Measurements from ENCODE around the gene LCN1. TPM values are rescaled to one million over a fixed set of nuclear protein-coding genes. Genes with fewer than 3 reads are reported as not detected.

The LCN1 gene
- total RNA-seq, 1 donor from 2014 or later, result not detected

DNA sequence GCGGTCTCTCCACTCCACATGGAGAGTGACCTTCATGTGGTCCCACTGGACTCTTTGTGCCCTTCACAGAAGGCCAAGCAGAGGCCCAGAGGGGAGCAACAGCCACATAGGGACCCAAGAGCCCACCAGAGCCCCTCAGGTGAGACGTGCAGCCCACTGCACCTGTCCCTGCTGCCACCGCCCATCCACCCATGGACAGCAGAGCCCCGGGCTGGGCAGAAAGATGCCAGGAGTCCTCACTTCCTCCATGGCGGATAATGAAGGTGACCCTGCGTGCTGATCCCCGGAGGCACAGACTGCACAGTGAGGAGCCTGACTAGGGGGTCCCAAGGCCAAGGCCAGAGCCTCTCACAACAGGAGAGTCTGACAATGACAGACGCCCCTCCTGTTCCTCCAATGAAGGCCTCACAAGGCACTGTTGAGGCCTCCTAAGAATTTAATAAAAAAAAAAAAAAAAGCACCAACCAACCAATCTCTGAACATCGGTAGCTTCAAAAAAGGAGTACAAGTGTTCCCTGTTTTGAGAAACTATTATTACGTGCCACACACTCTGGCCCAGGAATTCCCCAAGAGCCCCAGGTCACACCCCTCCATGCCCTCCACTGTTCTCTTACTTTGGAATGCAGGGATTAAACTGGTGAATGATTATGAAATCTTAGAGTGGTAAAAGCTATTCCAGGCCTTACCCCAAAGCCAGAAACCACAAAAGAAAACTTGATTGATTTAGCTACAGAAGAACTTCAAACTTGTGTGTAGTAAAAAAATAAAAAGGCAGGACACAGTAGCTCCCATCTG is 44.5 kb upstream of the LCN1 start:
- H3K36me3 Mint-ChIP-seq (ENCODE audit: unreplicated experiment), result no peaks in the 10 kb centered on the region
- H3K4me3 Mint-ChIP-seq (ENCODE audit: unreplicated experiment), result no peak overlapping the region
- H3K4me1 Mint-ChIP-seq (ENCODE audit: unreplicated experiment), result peaks cover 9% of the 10 kb centered on the region
- no peak overlapping the region for H3K27ac Mint-ChIP-seq (ENCODE audit: unreplicated experiment)
- no peak for DNase-seq (ENCODE audit: extremely low spot score, unreplicated experiment)
- no peaks in the 10 kb centered on the region for H3K27me3 Mint-ChIP-seq (ENCODE audit: unreplicated experiment)
- no peaks in the 10 kb centered on the region for H3K9me3 Mint-ChIP-seq (ENCODE audit: unreplicated experiment)
- TF ChIP-seq, protein P1, sequence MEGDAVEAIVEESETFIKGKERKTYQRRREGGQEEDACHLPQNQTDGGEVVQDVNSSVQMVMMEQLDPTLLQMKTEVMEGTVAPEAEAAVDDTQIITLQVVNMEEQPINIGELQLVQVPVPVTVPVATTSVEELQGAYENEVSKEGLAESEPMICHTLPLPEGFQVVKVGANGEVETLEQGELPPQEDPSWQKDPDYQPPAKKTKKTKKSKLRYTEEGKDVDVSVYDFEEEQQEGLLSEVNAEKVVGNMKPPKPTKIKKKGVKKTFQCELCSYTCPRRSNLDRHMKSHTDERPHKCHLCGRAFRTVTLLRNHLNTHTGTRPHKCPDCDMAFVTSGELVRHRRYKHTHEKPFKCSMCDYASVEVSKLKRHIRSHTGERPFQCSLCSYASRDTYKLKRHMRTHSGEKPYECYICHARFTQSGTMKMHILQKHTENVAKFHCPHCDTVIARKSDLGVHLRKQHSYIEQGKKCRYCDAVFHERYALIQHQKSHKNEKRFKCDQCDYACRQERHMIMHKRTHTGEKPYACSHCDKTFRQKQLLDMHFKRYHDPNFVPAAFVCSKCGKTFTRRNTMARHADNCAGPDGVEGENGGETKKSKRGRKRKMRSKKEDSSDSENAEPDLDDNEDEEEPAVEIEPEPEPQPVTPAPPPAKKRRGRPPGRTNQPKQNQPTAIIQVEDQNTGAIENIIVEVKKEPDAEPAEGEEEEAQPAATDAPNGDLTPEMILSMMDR (IDR thresholded peaks at IDR 0.05), result no peak

DNA sequence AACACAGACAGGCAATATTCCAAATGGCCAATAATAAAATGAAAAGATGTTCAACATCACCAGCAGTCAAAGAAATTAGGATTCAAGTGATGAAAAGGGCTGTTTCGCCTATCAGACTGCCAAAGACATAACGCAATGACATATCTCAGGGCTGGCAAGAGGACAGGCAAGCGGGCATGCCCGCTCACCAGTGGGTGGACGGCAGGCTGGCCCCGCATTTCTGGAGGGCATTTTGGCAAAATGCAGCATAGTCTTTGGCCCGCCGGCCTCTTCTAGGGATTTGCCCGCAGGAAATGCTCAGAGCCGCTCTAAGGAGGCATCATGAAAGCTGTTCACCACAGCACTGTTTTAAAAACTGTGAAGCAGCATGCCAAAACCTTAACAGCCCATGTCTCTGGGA is 43.0 kb upstream of the LCN1 start:
- Mint-ChIP-seq H3K36me3 (ENCODE audit: unreplicated experiment) (no peaks in the 10 kb centered on the region), H3K9me3 (ENCODE audit: unreplicated experiment) (no peaks in the 10 kb centered on the region), H3K4me3 (ENCODE audit: unreplicated experiment) (peak overlapping the region; percentile 88), H3K27ac (ENCODE audit: unreplicated experiment) (no peak overlapping the region), H3K27me3 (ENCODE audit: unreplicated experiment) (no peaks in the 10 kb centered on the region), H3K4me1 (ENCODE audit: unreplicated experiment) (peaks cover 10% of the 10 kb centered on the region)
- no peak for DNase-seq (ENCODE audit: extremely low spot score, unreplicated experiment)
- TF ChIP-seq, protein P1 (IDR thresholded peaks at IDR 0.05), result no peak

DNA sequence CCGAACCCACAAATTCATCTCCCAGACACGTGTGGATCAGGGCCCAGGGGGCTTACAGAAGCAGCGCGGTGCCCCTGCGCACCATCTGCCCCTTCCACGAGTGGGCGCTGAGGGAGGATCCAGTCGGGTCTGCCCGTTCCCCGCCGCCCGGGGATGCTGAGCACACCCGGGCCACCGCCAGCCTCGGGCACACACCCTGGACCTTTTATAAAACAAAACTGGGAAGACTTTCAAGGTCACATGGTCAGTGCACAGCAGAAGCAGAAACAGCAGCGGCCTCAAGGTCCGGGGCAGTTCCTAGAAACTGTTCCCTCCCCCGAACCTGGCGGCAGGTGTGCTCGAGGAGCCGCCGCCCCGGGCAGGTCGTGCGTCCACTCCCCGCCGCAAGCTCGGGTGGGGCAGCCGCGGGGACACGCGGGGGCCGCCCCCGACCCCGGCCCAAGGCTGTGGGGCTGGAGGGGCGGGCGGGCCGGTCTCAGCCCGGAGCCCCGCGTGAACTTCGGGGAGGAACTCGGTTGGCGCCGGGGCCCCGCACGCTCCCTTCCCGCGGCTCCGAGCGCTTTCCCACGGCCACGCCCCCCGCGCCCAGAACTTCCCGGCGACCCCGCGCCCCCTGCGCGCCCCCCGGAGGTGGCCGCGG is 42.3 kb upstream of the LCN1 start:
- TF ChIP-seq, protein P1 (IDR thresholded peaks at IDR 0.05), result peak; percentile 42
- H3K27ac Mint-ChIP-seq (ENCODE audit: unreplicated experiment), result peak overlapping the region; percentile 78
- DNase-seq (ENCODE audit: extremely low spot score, unreplicated experiment), result no peak
- H3K36me3 Mint-ChIP-seq (ENCODE audit: unreplicated experiment), result peaks cover 2% of the 10 kb centered on the region
- H3K27me3 Mint-ChIP-seq (ENCODE audit: unreplicated experiment), result no peaks in the 10 kb centered on the region
- H3K9me3 Mint-ChIP-seq (ENCODE audit: unreplicated experiment), result no peaks in the 10 kb centered on the region
- H3K4me3 Mint-ChIP-seq (ENCODE audit: unreplicated experiment), result peak overlapping the region; percentile 88
- H3K4me1 Mint-ChIP-seq (ENCODE audit: unreplicated experiment), result peaks cover 10% of the 10 kb centered on the region

DNA sequence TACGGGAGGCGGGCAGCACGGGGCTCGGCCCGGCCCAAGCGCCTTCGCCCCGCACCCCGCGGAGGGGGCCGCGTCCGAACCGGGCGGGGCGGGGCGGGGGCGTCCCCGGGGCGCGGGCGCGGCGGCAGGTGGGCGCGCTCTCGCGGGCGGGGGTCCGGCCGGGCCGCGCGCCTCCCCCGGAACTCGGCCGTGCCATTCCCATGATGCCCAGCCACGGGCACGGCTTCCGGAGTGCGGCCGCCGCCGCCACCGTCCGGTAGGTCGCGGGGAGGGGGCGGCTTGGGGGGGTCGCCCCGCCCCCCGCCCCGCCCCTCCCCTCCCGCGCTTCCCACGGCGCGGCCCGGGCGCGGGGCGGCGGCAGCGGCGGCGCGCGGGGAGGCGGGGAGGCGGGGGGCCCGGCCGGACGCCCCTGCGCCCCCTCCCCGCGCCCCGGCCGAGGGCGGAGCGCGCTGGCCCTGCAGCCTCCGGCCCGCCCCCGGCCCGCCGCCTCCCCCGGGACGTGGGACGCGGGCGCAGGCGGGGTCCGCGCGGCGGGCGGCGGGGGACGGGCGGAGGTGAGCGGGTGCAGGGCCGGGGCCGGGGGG is 41.7 kb upstream of the LCN1 start, which contains the start of gene PPP1R26:
TSS of gene PPP1R26 (plus strand) at position 314 of the 584 bp plus-strand sequence. CDS start 4,729 bp downstream, outside the sequence.
- H3K9me3 Mint-ChIP-seq (ENCODE audit: unreplicated experiment), result no peaks in the 10 kb centered on the region
- H3K36me3 Mint-ChIP-seq (ENCODE audit: unreplicated experiment), result peaks cover 5% of the 10 kb centered on the region
- DNase-seq (ENCODE audit: extremely low spot score, unreplicated experiment), result no peak
- peaks cover 10% of the 10 kb centered on the region for H3K4me1 Mint-ChIP-seq (ENCODE audit: unreplicated experiment)
- H3K27ac Mint-ChIP-seq (ENCODE audit: unreplicated experiment), result peak within 1 kb of the TSS; percentile 78
- TF ChIP-seq, protein P1 (IDR thresholded peaks at IDR 0.05), result no peak
- no peaks in the 10 kb centered on the region for H3K27me3 Mint-ChIP-seq (ENCODE audit: unreplicated experiment)
- H3K4me3 Mint-ChIP-seq (ENCODE audit: unreplicated experiment), result peak within 1 kb of the TSS; percentile 88

All from osteocyte (in vitro differentiated cells).